PC-3 (cell line): ENCODE measurements around the gene SLC15A3.

ENCODE experiments used
- CTCF ChIP-seq: fragments of 300-600 bp; sonication (generic); conservative IDR thresholded peaks from 2 replicates; pipeline ENCODE4 v1.5.1; 2017; ENCODE audit warnings: antibody characterized with exemption, low read depth, mild to moderate bottlenecking, low read length
- EZH2 ChIP-seq: fragments of 300-600 bp; sonication (generic); IDR thresholded peaks from one replicate; pipeline ENCODE4 v1.6.1; 2017; ENCODE audit warnings: antibody characterized with exemption, mild to moderate bottlenecking, low read length; ENCODE audit not compliant: unreplicated experiment
- EZH2phosphoT487 ChIP-seq: fragments of 300-600 bp; sonication (generic); IDR thresholded peaks from 2 replicates; pipeline ENCODE4 v1.6.1; 2018; ENCODE audit warnings: mild to moderate bottlenecking, antibody characterized with exemption, low read length, borderline replicate concordance

GRCh38 chr11:60947700-60948099 is 4.3 kb downstream of the SLC15A3 start:
- TF ChIP-seq CTCF = no peak
- no peak for TF ChIP-seq EZH2
- TF ChIP-seq EZH2phosphoT487 = no peak
